Neural cell (in vitro differentiated cells): ENCODE measurements around the gene SERPINB10.

Source experiments
- EP300 ChIP-seq: fragments of 450-650 bp; conservative IDR thresholded peaks from 2 replicates; pipeline ENCODE4 v1.6.1; 2014; ENCODE audit warnings: antibody characterized with exemption, mild to moderate bottlenecking, moderate library complexity; ENCODE audit not compliant: poor library complexity, severe bottlenecking
- EZH2 ChIP-seq: fragments of 200-600, 300-800 bp; shearing (Covaris generic), sonication (generic); IDR thresholded peaks from 2 replicates; pipeline ENCODE4 v1.6.1; 2014; ENCODE audit warnings: antibody characterized with exemption, low read length, borderline replicate concordance, mild to moderate bottlenecking; ENCODE audit not compliant: insufficient read depth, poor library complexity, severe bottlenecking
- MXI1 ChIP-seq: fragments of 450-650 bp; conservative IDR thresholded peaks from 2 replicates; pipeline ENCODE4 v1.6.1; 2014; ENCODE audit warnings: antibody characterized with exemption, mild to moderate bottlenecking; ENCODE audit not compliant: poor library complexity, severe bottlenecking
- POLR2AphosphoS5 ChIP-seq: IDR thresholded peaks from 2 replicates; pipeline ENCODE4 v1.6.1; 2012
- RAD21 ChIP-seq: fragments of 450-650 bp; conservative IDR thresholded peaks from 2 replicates; pipeline ENCODE4 v1.6.1; 2014; ENCODE audit warnings: antibody characterized with exemption, mild to moderate bottlenecking, moderate library complexity
- SMC3 ChIP-seq: fragments of 450-650 bp; conservative IDR thresholded peaks from 2 replicates; pipeline ENCODE4 v1.6.1; 2014; ENCODE audit warnings: antibody characterized with exemption, mild to moderate bottlenecking, moderate library complexity; ENCODE audit not compliant: poor library complexity
- TAF1 ChIP-seq: IDR thresholded peaks from 2 replicates; pipeline ENCODE4 v1.6.1; 2012; ENCODE audit warnings: low read depth
- TF ChIP-seq, protein P1 (sequence below): fragments of 450-650 bp; IDR thresholded peaks from 2 replicates; pipeline ENCODE4 v1.5.1; 2014; ENCODE audit warnings: antibody characterized with exemption, mild to moderate bottlenecking, moderate library complexity; ENCODE audit not compliant: poor library complexity, severe bottlenecking
- TF ChIP-seq, protein P2 (sequence below): IDR thresholded peaks from 2 replicates; pipeline ENCODE4 v1.6.1; 2012; ENCODE audit warnings: borderline replicate concordance

DNA sequence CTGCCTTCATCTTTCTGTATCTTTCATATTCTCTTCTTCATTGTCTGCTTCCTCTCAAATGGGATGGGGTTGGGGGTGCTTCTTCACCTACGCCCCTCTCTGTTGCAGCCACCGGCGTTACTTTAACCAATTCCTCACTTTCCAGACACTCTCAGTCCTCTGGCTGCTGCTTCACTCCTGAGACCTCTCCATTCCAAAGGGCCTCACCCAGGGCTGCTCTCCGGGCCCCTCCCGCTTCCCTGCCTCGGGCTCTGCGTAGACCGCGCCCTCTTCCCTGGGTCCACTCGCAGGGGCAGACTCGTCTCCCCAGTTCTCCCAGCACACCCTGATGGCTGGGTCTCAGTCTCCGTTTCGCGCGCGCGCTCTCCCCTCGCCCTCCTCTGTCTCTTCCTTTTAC is 63.0 kb downstream of the SERPINB10 start:
- TF ChIP-seq POLR2AphosphoS5 (no peak), MXI1 (no peak), TAF1 (no peak), EZH2 (no peak), EP300 (no peak), RAD21 (no peak), SMC3 (no peak)
- TF ChIP-seq, protein P1, sequence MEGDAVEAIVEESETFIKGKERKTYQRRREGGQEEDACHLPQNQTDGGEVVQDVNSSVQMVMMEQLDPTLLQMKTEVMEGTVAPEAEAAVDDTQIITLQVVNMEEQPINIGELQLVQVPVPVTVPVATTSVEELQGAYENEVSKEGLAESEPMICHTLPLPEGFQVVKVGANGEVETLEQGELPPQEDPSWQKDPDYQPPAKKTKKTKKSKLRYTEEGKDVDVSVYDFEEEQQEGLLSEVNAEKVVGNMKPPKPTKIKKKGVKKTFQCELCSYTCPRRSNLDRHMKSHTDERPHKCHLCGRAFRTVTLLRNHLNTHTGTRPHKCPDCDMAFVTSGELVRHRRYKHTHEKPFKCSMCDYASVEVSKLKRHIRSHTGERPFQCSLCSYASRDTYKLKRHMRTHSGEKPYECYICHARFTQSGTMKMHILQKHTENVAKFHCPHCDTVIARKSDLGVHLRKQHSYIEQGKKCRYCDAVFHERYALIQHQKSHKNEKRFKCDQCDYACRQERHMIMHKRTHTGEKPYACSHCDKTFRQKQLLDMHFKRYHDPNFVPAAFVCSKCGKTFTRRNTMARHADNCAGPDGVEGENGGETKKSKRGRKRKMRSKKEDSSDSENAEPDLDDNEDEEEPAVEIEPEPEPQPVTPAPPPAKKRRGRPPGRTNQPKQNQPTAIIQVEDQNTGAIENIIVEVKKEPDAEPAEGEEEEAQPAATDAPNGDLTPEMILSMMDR, result no peak
- TF ChIP-seq, protein P2, sequence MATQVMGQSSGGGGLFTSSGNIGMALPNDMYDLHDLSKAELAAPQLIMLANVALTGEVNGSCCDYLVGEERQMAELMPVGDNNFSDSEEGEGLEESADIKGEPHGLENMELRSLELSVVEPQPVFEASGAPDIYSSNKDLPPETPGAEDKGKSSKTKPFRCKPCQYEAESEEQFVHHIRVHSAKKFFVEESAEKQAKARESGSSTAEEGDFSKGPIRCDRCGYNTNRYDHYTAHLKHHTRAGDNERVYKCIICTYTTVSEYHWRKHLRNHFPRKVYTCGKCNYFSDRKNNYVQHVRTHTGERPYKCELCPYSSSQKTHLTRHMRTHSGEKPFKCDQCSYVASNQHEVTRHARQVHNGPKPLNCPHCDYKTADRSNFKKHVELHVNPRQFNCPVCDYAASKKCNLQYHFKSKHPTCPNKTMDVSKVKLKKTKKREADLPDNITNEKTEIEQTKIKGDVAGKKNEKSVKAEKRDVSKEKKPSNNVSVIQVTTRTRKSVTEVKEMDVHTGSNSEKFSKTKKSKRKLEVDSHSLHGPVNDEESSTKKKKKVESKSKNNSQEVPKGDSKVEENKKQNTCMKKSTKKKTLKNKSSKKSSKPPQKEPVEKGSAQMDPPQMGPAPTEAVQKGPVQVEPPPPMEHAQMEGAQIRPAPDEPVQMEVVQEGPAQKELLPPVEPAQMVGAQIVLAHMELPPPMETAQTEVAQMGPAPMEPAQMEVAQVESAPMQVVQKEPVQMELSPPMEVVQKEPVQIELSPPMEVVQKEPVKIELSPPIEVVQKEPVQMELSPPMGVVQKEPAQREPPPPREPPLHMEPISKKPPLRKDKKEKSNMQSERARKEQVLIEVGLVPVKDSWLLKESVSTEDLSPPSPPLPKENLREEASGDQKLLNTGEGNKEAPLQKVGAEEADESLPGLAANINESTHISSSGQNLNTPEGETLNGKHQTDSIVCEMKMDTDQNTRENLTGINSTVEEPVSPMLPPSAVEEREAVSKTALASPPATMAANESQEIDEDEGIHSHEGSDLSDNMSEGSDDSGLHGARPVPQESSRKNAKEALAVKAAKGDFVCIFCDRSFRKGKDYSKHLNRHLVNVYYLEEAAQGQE, result no peak
